Cerebellar nuclear complex (tissue), 1 donor: Measurements from ENCODE around the gene CD200.

Experiments used
- DNase-seq, 2 experiments: peaks; one replicate each; lab custom pipeline; 2025; lab: John Stamatoyannopoulos, UW

The CD200 gene

GRCh38 chr3:112333002-112333380, at the start of gene CD200:
TSS of gene CD200 (plus strand) at chr3:112333156. CDS start at chr3:112333213, 57 bp downstream.
- DNase-seq, result peak in 1 of 2 experiments; percentile 54

- DNase-seq, result no peak
Observed at GRCh38 chr3:112289011-112289410, 43.9 kb upstream of the CD200 start.

GRCh38 chr3:112293368-112294321, 39.3 kb upstream of the CD200 start, which contains the start of gene SLC9C1:
TSS of gene SLC9C1 (minus strand) at chr3:112294216. CDS start at chr3:112286791, 7,425 bp downstream.
- DNase-seq, result no peak

GRCh38 chr3:112297714-112298113, 35.2 kb upstream of the CD200 start:
- DNase-seq, result no peak

- no peak for DNase-seq
Observed at GRCh38 chr3:112298781-112299180, 34.2 kb upstream of the CD200 start.

- DNase-seq, result no peak
Observed at GRCh38 chr3:112302150-112302830, 30.7 kb upstream of the CD200 start.

- no peak for DNase-seq
Observed at GRCh38 chr3:112302881-112303763, 29.8 kb upstream of the CD200 start.

- DNase-seq, result no peak
Observed at GRCh38 chr3:112303764-112304325, 29.1 kb upstream of the CD200 start.

GRCh38 chr3:112304611-112305010, 28.3 kb upstream of the CD200 start:
- no peak for DNase-seq

GRCh38 chr3:112306825-112307224, 26.1 kb upstream of the CD200 start:
- DNase-seq, result no peak

- no peak for DNase-seq
Observed at GRCh38 chr3:112307557-112307956, 25.4 kb upstream of the CD200 start.

- DNase-seq, result no peak
Observed at GRCh38 chr3:112308151-112308911, 24.6 kb upstream of the CD200 start.

- no peak for DNase-seq
Observed at GRCh38 chr3:112314649-112315048, 18.3 kb upstream of the CD200 start.

GRCh38 chr3:112315791-112316190, 17.2 kb upstream of the CD200 start:
- DNase-seq, result no peak

- DNase-seq, result no peak
Observed at GRCh38 chr3:112319516-112320276, 13.3 kb upstream of the CD200 start.

- DNase-seq, result no peak
Observed at GRCh38 chr3:112320691-112321090, 12.3 kb upstream of the CD200 start.

- no peak for DNase-seq
Observed at GRCh38 chr3:112321867-112322652, 10.9 kb upstream of the CD200 start.

- no peak for DNase-seq
Observed at GRCh38 chr3:112327371-112327951, 5.5 kb upstream of the CD200 start.

GRCh38 chr3:112331851-112332250, 1.1 kb upstream of the CD200 start:
- DNase-seq, result no peak
